Natural killer cell treated with Interleukin-12 subunit alpha and Interleukin-12 subunit beta and Interleukin-15 and Interleukin-18, amount 100 ng/mL, for 72 hours (primary cell): Measurements from ENCODE around the gene CPA1. TPM values are rescaled to one million over a fixed set of nuclear protein-coding genes. Genes with fewer than 3 reads are reported as not detected.
"Not testable (repeated sequence)": the region's sequence is repeated elsewhere in the genome, so short reads cannot be mapped to it uniquely, and the experiment has no call there.

ENCODE experiments used
- ATAC-seq, 2 donors: fragments of 150-1000 bp; cut with Tn5 transposase in 1 of 2; sonication (Bioruptor Pico), chemical (Tn5 transposase) in 1 of 2; 2 replicates each; pipeline ENCODE4 v1.10.0; 2021
- DNase-seq: peaks from one replicate; pipeline ENCODE4 v3.0.0; 2022; ENCODE audit warnings: low spot score
- H3K27ac Mint-ChIP-seq, 2 donors: 1 replicate in 1 of 2; 2 replicates in 1 of 2; pipeline ENCODE4 v1.8.0; 2022; ENCODE audit warnings: mixed read lengths in 2 of 2, mild to moderate bottlenecking in 1 of 2, moderate library complexity in 1 of 2
- H3K27me3 Mint-ChIP-seq, 2 donors: 1 replicate in 1 of 2; 2 replicates in 1 of 2; pipeline ENCODE4 v1.8.0; 2022; ENCODE audit warnings: mixed read lengths in 2 of 2
- H3K36me3 Mint-ChIP-seq: one replicate; pipeline ENCODE4 v1.8.0; 2022; ENCODE audit warnings: mixed read lengths
- H3K4me1 Mint-ChIP-seq, 2 donors: 1 replicate in 1 of 2; 2 replicates in 1 of 2; pipeline ENCODE4 v1.8.0; 2022; ENCODE audit warnings: low read depth in 2 of 2, mixed read lengths in 2 of 2, mild to moderate bottlenecking in 1 of 2
- H3K4me3 Mint-ChIP-seq: one replicate; pipeline ENCODE4 v1.8.0; 2022; ENCODE audit warnings: mixed read lengths
- H3K9me3 Mint-ChIP-seq: 2 replicates; pipeline ENCODE4 v1.8.0; 2022; ENCODE audit warnings: mixed read lengths
- total RNA-seq, 2 donors: library from RNA; stranded (reverse); gene quantifications; one replicate each; pipeline ENCODE4 v1.2.3, GENCODE V29; 2022

The CPA1 gene
- total RNA-seq, 2 donors from 2014 or later: not detected

- ATAC-seq (no peak), DNase-seq (no peak)
- Mint-ChIP-seq H3K9me3 (peaks cover 6% of the 10 kb centered on the region), H3K4me3 (no peak overlapping the region), H3K4me1 (peaks cover 6 to 8% of the 10 kb centered on the region in 2 donors), H3K36me3 (no peaks in the 10 kb centered on the region), H3K27ac (no peak overlapping the region), H3K27me3 (no peaks in the 10 kb centered on the region)
Measured at GRCh38 chr7:130372402-130373165, 7.7 kb upstream of the CPA1 start.

DNA sequence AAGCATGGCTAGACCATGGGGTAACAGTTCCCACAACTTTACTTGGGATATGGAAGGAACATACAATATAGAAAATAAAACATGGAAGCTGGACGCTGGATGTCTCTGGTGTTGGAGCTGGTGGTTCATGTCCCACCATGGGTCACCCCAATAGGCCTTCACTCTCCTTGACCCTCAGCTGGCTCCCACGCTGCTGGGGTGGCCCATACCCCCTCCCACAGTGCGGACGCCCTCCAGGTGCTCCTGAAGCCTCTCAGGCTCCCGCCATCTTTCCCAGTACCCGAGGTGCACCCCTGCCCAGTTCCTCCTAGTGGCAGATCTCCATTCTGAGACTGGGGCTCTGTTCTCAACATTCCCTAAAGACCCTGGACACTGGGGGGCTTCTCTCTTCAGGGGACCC is 5.8 kb upstream of the CPA1 start:
- ATAC-seq (no peak), DNase-seq (no peak)
- Mint-ChIP-seq H3K36me3 (no peaks in the 10 kb centered on the region), H3K27ac (no peak overlapping the region), H3K4me3 (no peak overlapping the region), H3K4me1 (peaks cover 4 to 6% of the 10 kb centered on the region in 2 donors), H3K9me3 (peaks cover 6% of the 10 kb centered on the region), H3K27me3 (no peaks in the 10 kb centered on the region)

GRCh38 chr7:130376461-130376860 is 3.8 kb upstream of the CPA1 start:
- H3K36me3 Mint-ChIP-seq, H3K27me3 Mint-ChIP-seq, H3K4me1 Mint-ChIP-seq: not testable (repeated sequence)

DNA sequence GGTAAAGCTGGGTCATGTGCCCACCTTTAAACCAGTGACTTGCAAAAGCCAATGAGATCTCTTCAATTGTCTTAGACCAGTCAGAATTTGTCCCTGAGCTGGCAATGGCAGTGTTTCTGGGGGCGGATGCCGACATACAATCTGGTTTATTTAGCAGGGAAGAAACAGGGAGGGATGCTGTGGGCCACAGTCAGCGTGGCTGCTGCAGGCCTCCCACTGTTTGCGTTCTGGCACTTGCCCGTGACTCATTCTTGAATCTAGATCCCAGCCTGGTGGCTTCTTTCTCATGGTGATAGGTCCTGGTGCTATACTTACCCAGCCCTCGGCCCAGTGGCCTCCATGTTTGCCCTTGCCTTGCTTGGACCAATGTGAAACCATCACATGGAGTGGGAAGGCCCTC is 3.1 kb upstream of the CPA1 start:
- no peak overlapping the region for H3K4me3 Mint-ChIP-seq
- DNase-seq: no peak
- peaks cover 0 to 3% of the 10 kb centered on the region in 2 donors for H3K4me1 Mint-ChIP-seq

More at GRCh38 chr7:130376461-130376860, 3.8 kb upstream of the CPA1 start:
- not testable (repeated sequence) for H3K27ac Mint-ChIP-seq, H3K4me3 Mint-ChIP-seq, ATAC-seq, H3K9me3 Mint-ChIP-seq, DNase-seq

GRCh38 chr7:130379019-130379418 is 1.3 kb upstream of the CPA1 start:
- H3K27ac Mint-ChIP-seq: no peak overlapping the region
- no peaks in the 10 kb centered on the region for H3K36me3 Mint-ChIP-seq
- H3K4me1 Mint-ChIP-seq: peaks cover 0 to 3% of the 10 kb centered on the region in 2 donors
- peaks cover 6% of the 10 kb centered on the region for H3K9me3 Mint-ChIP-seq
- H3K27me3 Mint-ChIP-seq: no peaks in the 10 kb centered on the region
- ATAC-seq: peak in 1 of 2 donors; percentile 14
- H3K4me3 Mint-ChIP-seq: no peak overlapping the region
- no peak for DNase-seq

More for the DNA sequence above, 3.1 kb upstream of the CPA1 start:
- ATAC-seq: no peak
- no peak overlapping the region for H3K27ac Mint-ChIP-seq
- H3K9me3 Mint-ChIP-seq: peaks cover 6% of the 10 kb centered on the region
- no peaks in the 10 kb centered on the region for H3K27me3 Mint-ChIP-seq
- H3K36me3 Mint-ChIP-seq: no peaks in the 10 kb centered on the region

GRCh38 chr7:130379532-130379920 is 768 bp upstream of the CPA1 start:
- Mint-ChIP-seq H3K4me1 (peaks cover 0 to 3% of the 10 kb centered on the region in 2 donors), H3K4me3 (no peak overlapping the region), H3K27ac (no peak overlapping the region), H3K9me3 (peaks cover 6% of the 10 kb centered on the region), H3K27me3 (no peaks in the 10 kb centered on the region), H3K36me3 (no peaks in the 10 kb centered on the region)
- no peak for ATAC-seq
- DNase-seq: no peak

GRCh38 chr7:130380861-130381455 is 664 bp downstream of the CPA1 start:
- ATAC-seq (peak in 1 of 2 donors; percentile 4), DNase-seq (no peak)
- Mint-ChIP-seq H3K27ac (no peak overlapping the region), H3K4me1 (peaks cover 0 to 3% of the 10 kb centered on the region in 2 donors), H3K27me3 (no peaks in the 10 kb centered on the region), H3K9me3 (peaks cover 6% of the 10 kb centered on the region), H3K4me3 (no peak overlapping the region), H3K36me3 (no peaks in the 10 kb centered on the region)

GRCh38 chr7:130381468-130382312 is 1.4 kb downstream of the CPA1 start:
- DNase-seq (no peak), ATAC-seq (no peak)
- no peaks in the 10 kb centered on the region for H3K36me3 Mint-ChIP-seq
- H3K4me1 Mint-ChIP-seq: peaks cover 0 to 6% of the 10 kb centered on the region in 2 donors
- peaks cover under 1% of the 10 kb centered on the region for H3K9me3 Mint-ChIP-seq
- H3K4me3 Mint-ChIP-seq: no peak overlapping the region
- no peaks in the 10 kb centered on the region for H3K27me3 Mint-ChIP-seq
- H3K27ac Mint-ChIP-seq: no peak overlapping the region

DNA sequence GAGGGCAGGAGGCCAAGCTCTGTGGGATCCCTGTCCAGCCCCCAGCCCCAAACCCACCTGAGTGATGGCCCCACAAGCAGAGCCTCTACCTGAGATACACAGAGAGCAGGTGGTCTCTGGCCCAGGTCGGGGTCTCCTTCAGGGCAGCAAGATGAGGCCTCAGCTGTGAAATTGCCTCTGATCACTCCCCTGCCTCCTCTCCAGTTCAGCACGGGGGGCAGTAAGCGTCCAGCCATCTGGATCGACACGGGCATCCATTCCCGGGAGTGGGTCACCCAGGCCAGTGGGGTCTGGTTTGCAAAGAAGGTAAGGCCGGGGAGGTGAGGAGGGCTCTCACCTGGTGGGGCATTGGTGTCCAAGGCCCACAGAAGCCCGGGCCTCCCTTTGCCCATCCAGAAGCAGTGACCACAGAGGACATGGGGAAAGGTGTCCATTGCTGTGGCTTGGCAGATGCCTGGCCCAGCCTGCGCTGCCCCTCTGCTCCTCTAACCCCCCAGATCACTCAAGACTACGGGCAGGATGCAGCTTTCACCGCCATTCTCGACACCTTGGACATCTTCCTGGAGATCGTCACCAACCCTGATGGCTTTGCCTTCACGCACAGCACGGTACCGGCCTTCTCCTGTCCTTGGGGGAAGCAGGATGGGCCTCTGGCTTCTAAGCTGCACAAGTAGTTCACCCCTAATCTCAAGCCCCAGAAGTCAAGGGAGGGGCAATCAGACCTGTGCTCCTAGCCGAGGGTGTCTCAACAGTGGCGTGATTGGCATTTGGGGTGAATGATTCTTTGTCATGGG is 3.1 kb downstream of the CPA1 start:
- Mint-ChIP-seq H3K27me3 (no peaks in the 10 kb centered on the region), H3K4me3 (no peak overlapping the region), H3K9me3 (no peaks in the 10 kb centered on the region), H3K4me1 (peaks cover 0 to 6% of the 10 kb centered on the region in 2 donors), H3K27ac (no peak overlapping the region), H3K36me3 (no peaks in the 10 kb centered on the region)
- DNase-seq (no peak), ATAC-seq (no peak)

- no peak overlapping the region for H3K27ac Mint-ChIP-seq
- no peak overlapping the region for H3K4me3 Mint-ChIP-seq
- ATAC-seq: no peak
Measured at GRCh38 chr7:130384371-130384801, 4.1 kb downstream of the CPA1 start.

GRCh38 chr7:130384841-130385599 is 4.7 kb downstream of the CPA1 start:
- Mint-ChIP-seq H3K27ac (no peak overlapping the region), H3K4me3 (no peak overlapping the region), H3K9me3 (no peaks in the 10 kb centered on the region), H3K27me3 (no peaks in the 10 kb centered on the region), H3K4me1 (peaks cover 0 to 3% of the 10 kb centered on the region in 2 donors), H3K36me3 (no peaks in the 10 kb centered on the region)
- ATAC-seq (no peak), DNase-seq (no peak)

More at GRCh38 chr7:130384371-130384801, 4.1 kb downstream of the CPA1 start:
- Mint-ChIP-seq H3K4me1 (peaks cover 0 to 3% of the 10 kb centered on the region in 2 donors), H3K36me3 (no peaks in the 10 kb centered on the region), H3K9me3 (no peaks in the 10 kb centered on the region), H3K27me3 (no peaks in the 10 kb centered on the region)
- no peak for DNase-seq

- no peak for ATAC-seq
- H3K36me3 Mint-ChIP-seq: no peaks in the 10 kb centered on the region
- no peaks in the 10 kb centered on the region for H3K9me3 Mint-ChIP-seq
- H3K27me3 Mint-ChIP-seq: no peaks in the 10 kb centered on the region
- H3K4me1 Mint-ChIP-seq: peaks cover 0 to 3% of the 10 kb centered on the region in 2 donors
- no peak overlapping the region for H3K27ac Mint-ChIP-seq
- no peak overlapping the region for H3K4me3 Mint-ChIP-seq
- no peak for DNase-seq
Measured at GRCh38 chr7:130385600-130386066, 5.3 kb downstream of the CPA1 start.
